Fibroblast of skin of left quadriceps (primary cell): ENCODE results near the gene MBOAT7.
A peak's percentile ranks its signal among the peaks of the same experiment; 100 is the strongest.
"Not testable (repeated sequence)": the region's sequence is repeated elsewhere in the genome, so short reads cannot be mapped to it uniquely, and the experiment has no call there.

Experiments used
- DNase-seq, 2 experiments: peaks; one replicate each; pipeline ENCODE4 v3.0.0-alpha.2; 2013; ENCODE audit warnings: low read depth in 2 of 2

MBOAT7 gene, protein sequence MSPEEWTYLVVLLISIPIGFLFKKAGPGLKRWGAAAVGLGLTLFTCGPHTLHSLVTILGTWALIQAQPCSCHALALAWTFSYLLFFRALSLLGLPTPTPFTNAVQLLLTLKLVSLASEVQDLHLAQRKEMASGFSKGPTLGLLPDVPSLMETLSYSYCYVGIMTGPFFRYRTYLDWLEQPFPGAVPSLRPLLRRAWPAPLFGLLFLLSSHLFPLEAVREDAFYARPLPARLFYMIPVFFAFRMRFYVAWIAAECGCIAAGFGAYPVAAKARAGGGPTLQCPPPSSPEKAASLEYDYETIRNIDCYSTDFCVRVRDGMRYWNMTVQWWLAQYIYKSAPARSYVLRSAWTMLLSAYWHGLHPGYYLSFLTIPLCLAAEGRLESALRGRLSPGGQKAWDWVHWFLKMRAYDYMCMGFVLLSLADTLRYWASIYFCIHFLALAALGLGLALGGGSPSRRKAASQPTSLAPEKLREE

DNA sequence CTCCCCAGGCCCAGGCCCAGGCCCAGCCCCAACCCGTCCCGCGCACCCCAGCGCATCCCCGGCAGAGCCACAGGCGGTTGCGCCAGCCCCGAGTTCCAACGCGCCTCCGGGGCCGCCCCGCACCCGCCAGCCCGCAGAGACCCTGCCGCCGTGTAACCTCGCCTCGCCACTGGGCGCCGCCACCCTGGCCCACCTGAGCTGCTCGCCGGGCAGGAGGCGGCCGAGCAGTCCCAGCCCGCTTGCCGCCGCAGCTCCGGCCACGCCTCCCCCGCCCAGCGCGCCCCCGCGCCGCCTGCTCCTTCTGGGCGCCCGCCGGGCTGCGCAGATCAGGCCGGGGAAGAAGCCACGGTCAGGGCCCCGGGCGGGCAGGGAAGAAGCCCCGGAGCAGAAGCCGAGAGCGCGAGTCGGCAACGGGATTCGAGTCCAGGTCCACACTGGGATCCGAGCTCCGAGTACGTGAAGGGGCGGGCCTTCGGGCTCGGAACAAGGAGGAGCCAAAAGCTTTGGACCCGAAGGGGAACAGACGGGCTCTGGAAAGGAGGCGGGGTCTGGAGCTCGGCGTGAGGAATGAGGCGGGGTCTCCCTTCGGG, at the start of gene MBOAT7:
TSS of gene MBOAT7 (minus strand) at position 436 of the 590 bp plus-strand sequence. CDS start 1,072 bp downstream, outside the sequence.
- no peak for DNase-seq

DNA sequence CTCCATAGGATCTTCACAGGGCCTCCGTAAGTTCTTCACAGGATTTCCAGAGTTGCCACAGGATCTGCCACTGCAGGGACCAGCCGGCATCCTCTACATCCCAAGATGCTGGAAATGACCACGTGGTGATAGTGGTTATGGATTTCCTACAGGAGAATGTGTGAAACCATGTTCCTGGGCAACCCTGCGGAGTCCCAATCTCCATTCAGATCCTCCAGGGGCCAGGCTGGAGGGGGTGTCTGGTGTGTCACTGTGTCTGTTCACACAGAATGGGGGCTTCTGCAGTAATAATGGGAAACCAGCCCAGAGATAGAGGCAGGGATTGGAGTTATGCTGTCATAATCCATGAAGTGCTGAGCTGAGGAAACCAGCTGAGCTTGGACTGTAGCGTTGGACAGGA, 44.6 kb upstream of the MBOAT7 start:
- no peak for DNase-seq

DNA sequence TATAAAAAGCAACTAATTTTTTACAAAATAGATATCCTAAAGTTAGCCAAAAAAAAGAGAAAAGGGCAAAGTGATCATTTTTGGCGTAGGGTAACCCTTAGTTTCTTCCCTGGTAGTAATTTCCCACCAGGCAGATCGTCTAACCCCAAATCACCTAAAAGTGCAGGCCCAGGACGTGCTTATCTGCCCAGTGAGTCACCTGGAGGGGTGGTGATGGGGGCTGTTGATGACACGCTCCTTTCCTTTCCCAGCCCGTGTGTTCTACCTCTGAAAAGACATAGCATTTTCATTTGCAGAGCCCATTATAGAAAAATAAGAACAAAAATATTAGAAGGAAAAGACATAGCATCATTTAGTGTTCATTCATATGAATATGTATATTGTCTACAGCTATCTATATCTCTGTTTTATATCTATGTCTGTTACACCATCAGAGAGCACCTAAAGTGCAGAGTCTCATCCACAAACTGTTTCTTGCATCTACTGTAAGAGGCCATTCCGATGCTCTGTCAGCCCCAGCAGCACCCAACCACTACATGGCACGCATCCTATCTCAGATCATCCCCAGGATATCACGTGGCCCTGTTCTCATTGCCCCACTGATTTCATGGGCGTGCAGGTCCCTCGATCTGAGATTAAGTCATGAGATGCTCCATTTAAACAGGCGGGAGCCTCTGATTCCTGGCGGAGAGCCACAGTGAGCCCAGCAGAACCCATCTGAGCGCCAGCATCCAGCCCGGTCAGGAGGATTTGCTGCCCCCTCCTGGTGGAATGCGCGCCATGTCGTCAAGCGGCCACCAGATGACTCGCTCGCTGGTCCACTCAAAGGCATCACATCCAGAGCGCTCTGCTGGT, 41.9 kb upstream of the MBOAT7 start:
- DNase-seq = peak; percentile 48 to 51

DNA sequence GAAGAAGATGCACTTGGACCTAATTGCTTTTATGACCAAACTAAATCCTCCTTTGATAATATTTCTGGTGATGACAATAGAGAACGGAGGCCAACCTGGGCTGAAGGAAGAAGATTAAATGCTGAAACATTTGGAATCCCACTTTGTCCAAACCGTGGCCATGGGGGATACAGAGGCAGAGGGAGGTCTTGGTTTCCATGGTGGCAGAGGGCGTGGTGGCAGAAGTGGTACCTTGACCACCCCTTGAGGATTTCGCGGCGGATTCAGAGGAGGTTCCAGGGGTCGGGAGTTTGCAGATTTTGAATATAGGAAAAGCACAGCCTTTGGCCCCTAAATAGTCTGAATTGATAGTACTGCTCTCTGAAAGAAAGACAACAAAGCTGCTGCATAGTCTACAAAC, 40.7 kb upstream of the MBOAT7 start:
- DNase-seq = no peak

DNA sequence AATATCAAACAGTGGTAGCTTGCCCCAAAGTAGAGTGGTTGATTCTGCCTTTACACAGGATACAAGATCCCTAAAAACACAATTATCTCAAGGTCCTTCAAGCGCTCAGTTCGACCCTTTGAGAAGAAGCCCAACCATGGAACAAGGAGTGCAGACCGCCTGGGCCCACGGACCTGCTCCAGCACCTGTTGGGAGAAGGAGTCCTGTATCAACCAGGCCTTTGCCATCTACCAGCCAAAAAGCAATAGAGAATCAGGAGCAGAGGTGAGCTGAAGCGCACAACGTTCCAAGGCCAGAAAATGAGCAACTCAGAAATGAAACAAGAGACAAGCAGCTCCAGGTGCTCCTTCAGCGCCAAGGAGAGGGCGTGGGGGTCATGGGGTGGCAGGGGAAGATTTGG, 39.8 kb upstream of the MBOAT7 start:
- no peak for DNase-seq

DNA sequence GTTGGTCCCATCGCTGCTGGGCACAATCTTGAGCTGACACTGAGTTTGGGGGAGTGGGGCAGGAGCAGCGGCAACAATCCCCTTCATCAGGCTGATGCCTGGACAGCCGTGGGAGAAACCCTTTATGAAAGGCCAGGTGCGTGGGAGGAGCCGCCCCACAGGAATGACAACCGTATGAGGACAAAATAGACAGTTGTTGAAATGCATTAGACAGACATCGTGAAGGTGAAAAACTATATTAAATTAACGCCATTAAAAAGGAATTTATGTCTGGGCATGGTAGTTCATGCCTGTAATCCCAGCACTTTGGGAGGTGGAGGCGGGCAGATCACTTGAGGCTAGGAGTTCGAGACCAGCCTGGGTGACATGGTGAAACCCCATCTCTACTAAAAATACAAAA, 35.2 kb upstream of the MBOAT7 start:
- DNase-seq = not testable (repeated sequence)

DNA sequence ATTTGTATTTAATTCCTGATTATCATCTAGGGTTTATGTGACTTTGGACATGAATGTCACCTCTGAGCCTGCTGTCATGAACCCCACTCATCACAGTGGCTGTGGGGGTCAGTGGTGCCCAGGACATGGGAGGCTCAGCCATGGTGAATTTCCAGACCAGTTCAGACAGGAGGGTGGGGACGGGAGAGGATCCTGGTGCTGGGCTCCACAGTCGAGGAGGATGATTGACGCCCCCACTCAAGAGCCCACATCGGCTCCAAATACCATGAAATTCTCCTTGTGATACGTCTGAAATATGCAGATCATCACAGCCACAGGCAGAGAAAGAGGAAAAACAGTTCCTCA, 34.5 kb upstream of the MBOAT7 start:
- not testable (repeated sequence) for DNase-seq

DNA sequence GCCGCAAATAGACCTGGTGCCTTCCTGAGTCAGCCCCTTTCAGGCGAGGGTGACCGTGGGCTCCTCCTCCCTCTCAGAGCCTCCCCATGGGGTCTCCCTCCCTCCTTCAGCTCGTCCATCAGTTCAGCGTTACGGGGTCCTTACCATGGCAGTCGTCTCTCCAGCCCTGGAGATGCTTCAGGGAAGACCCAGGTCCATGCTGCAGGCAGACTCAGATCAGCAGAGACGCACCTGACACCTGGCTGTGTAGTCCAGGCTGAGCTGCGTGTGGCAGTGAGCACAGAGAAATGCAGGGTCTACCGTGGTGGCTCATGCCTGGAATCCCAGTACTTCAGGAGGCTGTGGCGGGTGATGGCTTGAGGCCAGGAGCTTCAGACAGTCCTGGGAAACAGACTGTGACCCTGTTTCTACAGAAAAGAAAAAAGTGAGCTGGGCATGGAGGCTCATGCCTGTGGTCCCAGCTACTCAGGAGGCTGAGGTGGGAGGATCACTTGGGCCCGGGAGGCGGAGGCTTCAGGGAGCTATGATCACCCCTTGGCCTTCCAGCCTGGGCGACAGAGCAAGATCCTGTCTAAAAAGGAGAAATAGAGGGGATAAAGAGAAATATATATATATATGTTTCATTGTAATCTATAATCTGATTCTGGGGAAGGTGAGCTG, 34.0 kb upstream of the MBOAT7 start:
- not testable (repeated sequence) for DNase-seq

DNA sequence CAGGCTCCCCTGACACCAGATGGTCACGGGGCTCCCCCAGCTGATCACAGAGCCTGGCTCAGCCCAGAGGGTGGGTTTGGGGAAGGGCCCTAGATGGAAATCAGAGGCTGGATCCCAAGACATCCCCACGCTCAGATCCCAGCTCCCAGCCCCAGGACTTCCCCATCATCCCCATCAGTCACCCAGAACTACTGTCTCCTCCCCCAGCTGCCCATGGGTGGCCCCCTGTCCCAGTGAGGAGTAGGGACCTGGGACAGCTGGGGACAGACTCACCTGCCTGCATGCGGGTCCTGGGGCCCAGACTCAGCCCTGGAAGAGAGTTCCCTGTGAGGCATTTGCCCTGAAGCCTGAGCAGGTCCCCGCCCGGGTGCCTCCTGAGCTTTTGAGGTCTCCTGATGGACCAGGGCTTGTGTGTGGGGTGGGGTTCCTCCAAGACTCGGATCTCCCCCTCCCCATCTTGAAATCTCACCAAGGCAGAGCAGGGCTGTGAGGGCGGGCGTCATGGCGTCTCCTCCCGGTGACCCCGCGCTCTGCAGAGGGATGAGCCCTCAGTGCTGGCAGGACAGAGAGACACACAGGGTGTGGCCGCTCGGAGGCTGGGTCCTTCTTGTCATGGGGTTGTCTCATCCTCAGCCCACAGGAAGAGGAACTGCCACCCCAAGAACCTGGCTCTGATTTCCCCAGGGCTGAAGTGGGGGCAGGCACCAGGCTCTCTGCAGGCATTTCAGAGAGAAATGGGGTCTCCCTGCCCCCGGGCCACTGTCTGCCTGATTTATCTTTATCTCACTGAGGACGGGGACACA, 33.3 kb upstream of the MBOAT7 start, which contains the start of gene LILRB3:
TSS of gene LILRB3 (minus strand) at position 534 of the 803 bp plus-strand sequence. CDS start at position 503, 31 bp downstream.
- not testable (repeated sequence) for DNase-seq

DNA sequence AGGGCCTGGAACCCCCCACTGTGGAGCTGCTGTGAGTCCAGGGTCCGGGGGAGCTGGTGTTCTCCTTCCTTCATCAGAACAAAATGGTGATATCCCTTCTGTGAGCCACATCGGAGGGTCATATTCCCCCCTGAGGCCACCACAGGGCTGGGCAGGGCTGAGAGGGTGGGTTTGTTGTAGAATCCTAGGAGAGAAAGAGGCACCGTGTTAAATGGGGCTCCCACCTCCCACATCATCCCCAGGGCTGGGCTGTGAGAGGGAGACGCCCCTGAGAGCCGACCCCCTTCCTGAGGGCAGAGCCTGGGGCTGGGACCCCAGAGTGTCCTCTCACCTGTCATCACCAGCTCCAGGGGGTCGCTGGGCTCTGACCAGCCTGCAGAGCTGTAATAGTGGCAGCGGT, 32.6 kb upstream of the MBOAT7 start:
- not testable (repeated sequence) for DNase-seq

DNA sequence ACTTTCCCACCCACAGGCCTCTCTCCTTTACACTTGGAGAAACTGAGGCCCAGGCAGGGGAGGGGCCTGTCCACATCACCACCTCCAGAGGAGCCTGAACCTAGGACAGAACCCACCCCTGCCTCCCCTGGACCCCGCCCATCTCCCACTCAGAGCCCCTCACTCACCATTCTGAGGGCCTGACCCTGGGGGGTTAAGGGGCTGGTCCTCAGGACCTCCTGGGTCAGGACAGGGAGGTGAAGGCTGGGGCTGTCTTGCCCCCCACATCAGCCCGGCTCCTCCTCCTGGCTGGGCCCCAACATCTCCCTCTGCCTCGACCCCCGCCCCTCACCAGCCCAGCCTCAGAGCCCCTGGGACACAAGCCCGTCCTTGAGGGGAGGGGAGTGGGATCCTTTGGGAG, 30.3 kb upstream of the MBOAT7 start:
- not testable (repeated sequence) for DNase-seq

DNA sequence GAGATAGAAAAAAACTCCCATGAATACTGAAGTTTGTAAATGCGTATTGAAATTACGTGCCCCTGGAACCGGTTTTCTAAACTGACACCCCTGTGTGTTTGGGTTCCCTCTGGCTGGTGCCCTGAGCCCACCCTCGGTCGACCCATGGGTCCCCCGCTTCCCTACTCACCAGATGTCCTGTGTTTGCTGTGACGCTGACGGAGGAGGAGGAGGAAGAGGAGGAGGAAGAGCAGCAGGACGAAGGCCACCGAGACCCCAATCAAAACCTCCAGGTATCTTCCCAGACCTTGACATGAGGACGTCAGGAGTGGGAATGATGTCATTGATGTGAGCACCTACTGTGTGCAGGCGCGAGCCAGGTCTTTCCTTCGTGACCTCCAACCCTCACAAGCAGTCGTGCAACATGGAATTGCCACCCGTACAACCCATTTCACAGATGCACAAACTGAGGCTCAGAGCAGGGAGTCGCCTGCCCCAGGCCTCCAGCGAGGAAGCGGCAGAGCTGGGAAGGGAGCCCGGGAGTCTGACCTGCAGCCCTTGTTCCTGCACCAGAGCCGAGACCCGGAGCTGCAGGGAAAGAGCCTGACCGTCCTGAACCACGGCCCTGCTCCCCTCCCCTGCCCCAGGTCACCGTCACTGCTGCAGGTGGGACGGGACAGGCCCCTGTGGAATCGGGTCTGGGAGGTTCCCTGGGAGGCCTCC, 29.7 kb upstream of the MBOAT7 start:
- no peak for DNase-seq

DNA sequence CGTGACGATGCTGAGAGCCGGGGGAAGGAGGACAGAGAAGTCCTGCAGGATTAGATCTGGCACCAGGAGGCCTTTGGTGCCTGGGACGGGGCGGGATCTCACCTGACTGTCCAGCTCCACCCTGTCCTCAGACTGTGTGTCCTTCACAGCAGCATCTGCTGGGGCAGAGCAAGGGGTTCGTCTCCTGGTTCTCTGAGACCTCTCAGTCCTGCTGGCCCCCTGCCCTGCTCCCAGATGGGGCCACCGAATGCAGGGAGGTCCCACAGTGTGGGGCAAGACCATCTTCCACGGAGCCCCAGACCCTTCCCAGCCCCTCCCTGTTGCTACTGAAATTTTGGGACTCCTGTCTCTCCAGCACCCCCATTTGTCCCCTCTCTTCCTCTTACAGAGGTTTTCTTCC, 28.9 kb upstream of the MBOAT7 start:
- DNase-seq = no peak

DNA sequence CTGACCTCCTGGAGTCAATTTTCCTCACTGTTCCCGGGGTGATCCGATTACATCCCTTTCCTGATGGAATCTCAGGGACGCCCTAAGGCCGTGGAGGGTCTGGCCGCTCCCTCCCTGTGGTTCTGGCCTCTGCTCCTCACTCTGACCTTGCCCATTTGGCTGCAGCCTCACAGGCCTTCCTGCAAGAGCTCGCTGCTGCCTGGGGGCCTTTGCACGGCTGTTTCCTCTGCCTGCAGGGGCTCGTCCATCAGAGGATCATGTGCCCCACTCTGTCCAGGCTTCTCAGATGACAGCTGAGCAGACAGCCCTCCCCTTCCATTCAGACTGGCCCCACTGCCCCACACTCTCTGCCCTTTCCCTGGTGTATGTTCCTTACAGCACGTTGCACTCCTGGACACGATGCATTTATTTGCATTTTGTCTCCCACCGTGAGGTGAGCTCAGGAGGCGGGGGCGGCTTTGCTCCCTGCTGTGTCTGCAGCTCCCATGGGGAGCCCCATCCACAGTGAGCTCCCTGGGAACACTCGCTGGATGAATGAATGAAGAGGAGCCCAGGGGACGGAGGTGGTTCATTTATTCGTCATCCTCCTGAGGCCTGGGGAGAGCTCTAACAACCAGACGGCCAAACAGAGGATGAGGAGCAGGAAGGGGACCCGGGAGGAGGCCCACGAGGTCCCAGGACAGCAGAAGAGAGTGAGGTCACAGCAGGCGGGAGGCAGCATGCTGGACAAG, 28.3 kb upstream of the MBOAT7 start:
- DNase-seq = not testable (repeated sequence)

DNA sequence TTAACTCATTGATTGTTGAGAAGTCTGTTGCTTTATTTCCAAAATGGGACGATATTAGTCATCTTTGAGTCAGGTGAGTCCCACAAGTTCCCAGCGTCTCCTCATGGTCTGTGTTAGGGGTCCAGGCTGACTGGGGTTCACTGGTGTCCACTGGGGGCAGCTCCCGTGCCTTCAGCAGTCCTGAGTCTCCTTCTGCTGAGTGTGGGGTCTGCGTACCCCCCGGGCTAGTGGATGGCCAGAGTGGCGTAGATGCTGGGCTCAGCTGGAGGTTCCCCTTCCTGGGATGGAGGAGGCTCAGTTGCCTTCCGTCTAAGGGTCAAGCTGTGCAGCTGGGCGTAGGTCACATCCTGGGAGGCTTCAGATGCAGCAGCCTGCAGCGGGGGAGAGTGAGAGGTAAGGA, 27.5 kb upstream of the MBOAT7 start:
- DNase-seq = no peak

DNA sequence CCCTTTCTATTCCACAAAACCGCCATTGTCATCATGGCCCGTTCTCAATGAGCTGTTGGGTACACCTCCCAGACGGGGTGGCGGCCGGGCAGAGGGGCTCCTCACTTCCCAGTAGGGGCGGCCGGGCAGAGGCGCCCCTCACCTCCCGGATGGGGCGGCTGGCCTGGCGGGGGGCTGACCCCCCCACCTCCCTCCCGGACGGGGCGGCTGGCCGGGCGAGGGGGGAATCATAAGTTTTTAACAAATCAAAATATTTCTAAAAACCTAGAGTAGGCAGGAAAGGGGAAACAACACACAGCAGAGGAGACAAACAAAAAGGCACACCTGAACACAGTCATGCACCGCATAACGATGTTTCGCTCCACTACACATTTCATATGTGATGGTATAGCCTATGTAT, 25.4 kb upstream of the MBOAT7 start:
- not testable (repeated sequence) for DNase-seq

DNA sequence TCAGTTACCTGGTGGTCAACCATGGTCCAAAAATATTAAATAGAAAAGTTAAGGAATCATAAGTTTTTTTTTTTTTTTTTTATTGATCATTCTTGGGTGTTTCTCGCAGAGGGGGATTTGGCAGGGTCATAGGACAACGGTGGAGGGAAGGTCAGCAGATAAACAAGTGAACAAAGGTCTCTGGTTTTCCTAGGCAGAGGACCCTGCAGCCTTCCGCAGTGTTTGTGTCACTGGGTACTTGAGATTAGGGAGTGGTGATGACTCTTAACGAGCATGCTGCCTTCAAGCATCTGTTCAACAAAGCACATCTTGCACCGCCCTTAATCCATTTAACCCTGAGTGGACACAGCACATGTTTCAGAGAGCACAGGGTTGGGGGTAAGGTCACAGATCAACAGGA, 24.8 kb upstream of the MBOAT7 start:
- DNase-seq = not testable (repeated sequence)

DNA sequence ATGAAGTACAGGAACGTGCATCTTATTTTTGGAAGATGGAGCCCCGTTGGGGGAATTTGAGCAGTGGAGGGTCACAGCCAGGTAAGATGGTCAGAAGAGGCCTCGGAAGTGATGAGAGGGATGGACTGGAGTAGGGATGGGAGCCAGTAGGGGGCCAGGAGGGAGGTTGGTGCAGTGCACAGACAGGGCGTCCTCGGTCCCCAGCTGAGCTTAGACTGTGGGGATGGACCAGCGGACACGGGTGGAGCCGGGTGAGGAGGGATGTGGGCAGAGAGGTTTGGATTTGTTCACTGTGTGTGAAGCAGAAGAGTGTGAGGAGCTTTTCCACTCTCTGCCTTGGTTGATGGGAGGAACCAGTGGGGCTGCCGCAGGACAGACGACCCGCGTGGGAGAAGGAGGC, 21.9 kb upstream of the MBOAT7 start:
- no peak for DNase-seq

DNA sequence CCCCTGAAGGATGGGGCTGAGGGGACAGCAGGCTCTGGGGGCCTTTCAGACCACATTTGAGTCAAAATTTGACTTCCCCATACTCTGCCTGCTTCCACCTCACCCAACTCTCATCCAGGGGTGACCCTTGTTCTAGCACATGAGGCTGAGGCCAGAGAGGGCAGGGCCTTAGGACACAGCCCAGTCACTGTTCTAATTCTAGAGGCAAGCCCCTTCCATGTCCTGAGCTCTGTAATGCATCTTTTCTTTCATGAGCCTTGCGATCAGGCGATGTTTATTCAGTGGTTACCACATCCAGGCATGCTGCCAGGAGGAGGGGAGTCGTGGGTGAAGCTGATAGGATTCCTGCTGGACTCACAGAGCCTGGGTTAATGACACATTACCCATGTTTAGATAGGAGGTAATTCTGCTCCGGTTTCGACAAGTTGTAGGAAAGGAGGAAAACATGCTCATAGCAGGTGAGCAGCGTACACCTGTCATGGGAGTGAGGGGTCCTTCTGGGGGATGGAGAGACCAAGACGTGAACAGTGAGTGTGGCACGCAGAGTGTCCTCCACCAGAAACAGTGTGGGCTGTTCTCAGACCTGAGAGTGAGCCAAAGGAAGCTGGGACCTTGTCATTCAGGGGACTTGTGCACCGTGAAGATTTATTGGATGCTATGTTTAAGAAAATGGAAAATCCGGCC, 20.6 kb upstream of the MBOAT7 start:
- peak; percentile 93 to 94 for DNase-seq
